Endothelial cell (in vitro differentiated cells): Measurements from ENCODE around the gene PRRC2B. TPM values are rescaled to one million over a fixed set of nuclear protein-coding genes. Genes with fewer than 3 reads are reported as not detected.
A peak's percentile ranks its signal among the peaks of the same experiment; 100 is the strongest.

ENCODE experiments used
- DNase-seq: peaks from one replicate; pipeline ENCODE4 v3.0.0; 2021; ENCODE audit warnings: low spot score
- H3K27ac Mint-ChIP-seq: one replicate; pipeline ENCODE4 v1.8.0; 2021; ENCODE audit warnings: mixed read lengths, inconsistent platforms; ENCODE audit not compliant: unreplicated experiment
- H3K27me3 Mint-ChIP-seq: one replicate; pipeline ENCODE4 v1.8.0; 2021; ENCODE audit warnings: mild to moderate bottlenecking, moderate library complexity, mixed read lengths, inconsistent platforms; ENCODE audit not compliant: unreplicated experiment
- H3K36me3 Mint-ChIP-seq: one replicate; pipeline ENCODE4 v1.8.0; 2021; ENCODE audit warnings: mild to moderate bottlenecking, low read depth, mixed read lengths, inconsistent platforms; ENCODE audit not compliant: unreplicated experiment
- H3K4me1 Mint-ChIP-seq: one replicate; pipeline ENCODE4 v1.8.0; 2021; ENCODE audit warnings: mild to moderate bottlenecking, mixed read lengths, inconsistent platforms; ENCODE audit not compliant: unreplicated experiment
- H3K4me3 Mint-ChIP-seq: one replicate; pipeline ENCODE4 v1.8.0; 2021; ENCODE audit warnings: mild to moderate bottlenecking, mixed read lengths, inconsistent platforms; ENCODE audit not compliant: unreplicated experiment
- H3K9me3 Mint-ChIP-seq: one replicate; pipeline ENCODE4 v1.8.0; 2021; ENCODE audit warnings: mixed read lengths, inconsistent platforms; ENCODE audit not compliant: unreplicated experiment
- total RNA-seq: library from RNA; stranded (reverse); fragmentation: NEBNext Ultra II Directional; extraction: Animal tissue kit (Norgen Biotek cat#: 25700); gene quantifications from one replicate; pipeline ENCODE4 v1.2.1, GENCODE V29; 2021; ENCODE audit not compliant: unreplicated experiment
- TF ChIP-seq, protein P1 (sequence below): fragments of 200-600 bp; sonication (generic); IDR thresholded peaks from one replicate; pipeline ENCODE4 v1.5.0; 2021; ENCODE audit warnings: antibody characterized with exemption; ENCODE audit not compliant: unreplicated experiment

PRRC2B gene
- total RNA-seq, 1 donor from 2014 or later = 350 TPM

DNA sequence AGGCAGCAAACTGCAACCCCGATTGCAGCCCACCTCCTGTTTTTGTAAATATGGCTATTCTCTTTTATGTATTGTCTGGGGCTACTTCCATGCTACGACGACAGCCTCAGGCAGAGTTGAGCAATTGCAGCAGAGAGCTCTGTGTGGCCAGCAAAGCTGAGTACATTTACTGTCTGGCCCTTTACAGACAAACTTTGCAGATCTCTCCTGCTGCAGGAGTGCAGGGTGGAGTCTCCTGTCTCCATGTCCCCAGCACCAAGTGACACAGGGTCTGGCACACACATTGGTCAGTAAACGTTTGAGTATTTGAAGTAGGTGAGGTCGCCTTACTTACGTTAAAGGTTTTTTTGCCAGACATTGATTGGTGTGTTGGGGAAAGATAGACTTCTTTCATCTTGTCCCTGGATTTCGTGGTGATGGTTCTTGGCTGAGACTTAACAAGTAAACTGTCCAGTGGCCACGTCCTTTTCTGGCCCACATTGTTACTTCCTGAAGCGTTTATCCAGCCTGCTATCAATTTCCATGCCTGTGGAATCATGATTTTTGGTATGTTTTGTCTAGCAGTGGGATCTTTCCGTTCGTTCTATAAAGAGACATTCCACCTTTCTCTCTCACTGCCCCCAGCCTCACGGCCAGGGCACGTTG, 27.2 kb downstream of the PRRC2B start:
- TF ChIP-seq, protein P1, sequence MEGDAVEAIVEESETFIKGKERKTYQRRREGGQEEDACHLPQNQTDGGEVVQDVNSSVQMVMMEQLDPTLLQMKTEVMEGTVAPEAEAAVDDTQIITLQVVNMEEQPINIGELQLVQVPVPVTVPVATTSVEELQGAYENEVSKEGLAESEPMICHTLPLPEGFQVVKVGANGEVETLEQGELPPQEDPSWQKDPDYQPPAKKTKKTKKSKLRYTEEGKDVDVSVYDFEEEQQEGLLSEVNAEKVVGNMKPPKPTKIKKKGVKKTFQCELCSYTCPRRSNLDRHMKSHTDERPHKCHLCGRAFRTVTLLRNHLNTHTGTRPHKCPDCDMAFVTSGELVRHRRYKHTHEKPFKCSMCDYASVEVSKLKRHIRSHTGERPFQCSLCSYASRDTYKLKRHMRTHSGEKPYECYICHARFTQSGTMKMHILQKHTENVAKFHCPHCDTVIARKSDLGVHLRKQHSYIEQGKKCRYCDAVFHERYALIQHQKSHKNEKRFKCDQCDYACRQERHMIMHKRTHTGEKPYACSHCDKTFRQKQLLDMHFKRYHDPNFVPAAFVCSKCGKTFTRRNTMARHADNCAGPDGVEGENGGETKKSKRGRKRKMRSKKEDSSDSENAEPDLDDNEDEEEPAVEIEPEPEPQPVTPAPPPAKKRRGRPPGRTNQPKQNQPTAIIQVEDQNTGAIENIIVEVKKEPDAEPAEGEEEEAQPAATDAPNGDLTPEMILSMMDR = no peak
- Mint-ChIP-seq H3K27ac (peak overlapping the region; percentile 86), H3K36me3 (no peaks in the 10 kb centered on the region), H3K9me3 (no peaks in the 10 kb centered on the region), H3K4me3 (no peak overlapping the region), H3K4me1 (peaks cover 67% of the 10 kb centered on the region), H3K27me3 (peaks cover 10% of the 10 kb centered on the region)
- no peak for DNase-seq

DNA sequence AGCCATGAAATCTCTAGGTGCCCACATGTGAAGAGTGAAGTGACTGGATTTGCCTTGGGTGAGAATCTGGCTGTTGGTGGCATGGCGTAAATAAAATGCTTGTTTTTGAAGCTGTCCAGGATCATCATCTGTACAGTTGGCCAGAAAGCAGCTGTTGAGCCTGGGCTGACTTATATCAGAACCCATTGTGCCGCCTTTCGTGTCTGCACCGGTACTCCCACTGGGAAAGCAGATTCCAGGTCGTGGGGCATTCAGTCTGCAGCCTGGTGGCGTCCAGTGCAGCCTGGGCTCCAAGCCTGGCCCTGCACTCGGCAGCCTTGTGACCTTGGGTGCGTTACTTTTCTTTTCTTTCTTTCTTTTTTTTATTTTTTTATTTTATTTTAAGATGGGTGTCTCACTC, 27.8 kb downstream of the PRRC2B start:
- peaks cover 9% of the 10 kb centered on the region for H3K27me3 Mint-ChIP-seq
- H3K4me1 Mint-ChIP-seq = peaks cover 61% of the 10 kb centered on the region
- no peak for DNase-seq
- peak overlapping the region; percentile 86 for H3K27ac Mint-ChIP-seq
- no peak overlapping the region for H3K4me3 Mint-ChIP-seq
- TF ChIP-seq, protein P1 = no peak
- no peaks in the 10 kb centered on the region for H3K9me3 Mint-ChIP-seq
- H3K36me3 Mint-ChIP-seq = no peaks in the 10 kb centered on the region

DNA sequence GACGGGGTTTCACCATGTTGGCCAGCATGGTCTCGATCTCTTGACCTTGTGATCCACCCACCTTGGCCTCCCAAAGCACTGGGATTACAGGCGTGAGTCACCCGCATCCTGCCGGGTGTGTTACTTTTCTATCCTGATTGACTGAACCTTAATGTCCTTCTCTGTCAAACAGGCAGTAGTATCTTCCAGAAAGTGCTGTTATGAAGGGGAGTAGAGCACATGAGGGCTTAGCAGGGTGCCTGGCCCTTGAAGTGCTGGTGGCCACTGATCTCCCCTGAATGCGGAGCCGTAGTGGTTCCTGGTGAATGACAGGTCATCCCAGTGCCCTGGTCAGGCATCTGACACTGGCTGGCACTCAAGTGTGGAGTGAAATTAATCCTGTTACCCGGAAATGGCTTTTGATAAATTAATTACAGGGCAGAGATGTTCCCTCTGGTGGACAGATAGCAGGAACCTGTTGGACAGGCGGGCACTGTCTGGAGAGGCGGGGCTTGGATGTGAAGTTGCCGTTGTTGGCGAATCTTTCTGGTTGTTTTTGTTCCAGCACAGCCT, 28.4 kb downstream of the PRRC2B start:
- Mint-ChIP-seq H3K4me1 (peaks cover 56% of the 10 kb centered on the region), H3K9me3 (no peaks in the 10 kb centered on the region), H3K36me3 (peaks cover 4% of the 10 kb centered on the region), H3K4me3 (peak overlapping the region; percentile 51), H3K27me3 (peaks cover 9% of the 10 kb centered on the region), H3K27ac (peak overlapping the region; percentile 92)
- TF ChIP-seq, protein P1 = no peak
- no peak for DNase-seq

DNA sequence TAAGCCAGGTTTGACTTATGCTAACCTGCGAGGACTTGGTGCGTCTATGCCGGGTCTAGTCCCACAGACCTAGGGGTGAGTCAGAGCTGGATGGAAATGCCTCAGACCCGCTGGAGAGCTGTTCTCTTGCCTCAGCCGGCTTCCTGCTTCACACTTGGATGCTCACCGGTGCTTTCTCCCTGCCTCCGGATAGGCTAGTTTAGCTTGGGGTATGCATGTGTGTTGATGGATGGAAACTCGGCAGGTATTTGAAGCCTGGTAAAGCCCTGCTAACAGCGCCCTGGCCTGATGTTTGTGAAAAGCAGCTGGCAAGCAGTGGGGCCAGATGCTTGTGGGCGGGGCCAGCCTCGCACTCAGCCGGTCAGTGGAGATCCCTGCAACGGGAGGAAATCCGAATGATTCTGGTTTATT, 29.3 kb downstream of the PRRC2B start:
- peak; percentile 48 for DNase-seq
- TF ChIP-seq, protein P1 = no peak
- Mint-ChIP-seq H3K27ac (peak overlapping the region; percentile 92), H3K27me3 (peaks cover 7% of the 10 kb centered on the region), H3K9me3 (no peaks in the 10 kb centered on the region), H3K4me3 (no peak overlapping the region), H3K4me1 (peaks cover 47% of the 10 kb centered on the region), H3K36me3 (peaks cover 4% of the 10 kb centered on the region)

DNA sequence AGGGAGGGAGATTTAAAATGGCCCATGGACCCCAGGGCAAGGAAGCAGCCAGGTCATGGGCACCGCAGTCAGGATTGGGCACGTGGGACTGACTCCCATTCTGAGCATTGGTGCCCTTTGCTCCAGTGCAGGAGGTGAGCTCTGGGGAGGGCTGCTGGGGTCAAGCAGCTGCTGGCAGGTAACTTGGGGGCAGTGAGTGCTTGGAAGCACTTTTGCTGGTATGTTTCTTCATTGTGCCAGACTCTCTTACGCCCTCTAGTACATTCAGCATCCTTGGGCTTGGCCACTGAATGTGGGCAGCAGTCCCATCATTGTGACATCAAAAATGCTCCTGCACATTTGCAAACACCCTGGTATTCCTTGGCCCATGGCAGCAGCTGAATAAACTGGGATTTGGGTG, 32.7 kb downstream of the PRRC2B start:
- Mint-ChIP-seq H3K27ac (no peak overlapping the region), H3K9me3 (no peaks in the 10 kb centered on the region), H3K4me1 (peaks cover 23% of the 10 kb centered on the region), H3K4me3 (no peak overlapping the region), H3K36me3 (peaks cover 4% of the 10 kb centered on the region), H3K27me3 (peaks cover 6% of the 10 kb centered on the region)
- no peak for DNase-seq
- TF ChIP-seq, protein P1 = no peak
